SK-N-SH (cell line): ENCODE data around the gene FADS2. TPM values are rescaled to one million over a fixed set of nuclear protein-coding genes. Genes with fewer than 3 reads are reported as not detected.

Experiments used
- CTCF ChIA-PET: fragments of 300-600, 350-600 bp; formaldehyde crosslinking; extraction: SDS; loops from one replicate; lab custom pipeline; 2021; lab: Yijun Ruan, JAX
- POLR2A ChIA-PET: fragments of 350-600 bp; sonication (Branson Sonifier 250); formaldehyde crosslinking; extraction: SDS; loops from one replicate; lab custom pipeline; 2020; ENCODE audit warnings: antibody characterized with exemption, inconsistent platforms; lab: Yijun Ruan, JAX
- DNase-seq: peaks from one replicate; pipeline ENCODE4 v3.0.0; 2012
- H2AFZ ChIP-seq: fragments of 200-600 bp; sonication (generic); 2 replicates; pipeline ENCODE4 v1.8.1; 2016; ENCODE audit warnings: antibody characterized with exemption, mild to moderate bottlenecking, low read depth
- H3F3A ChIP-seq: fragments of 200-600 bp; sonication (generic); replicated peaks from 2 replicates; pipeline ENCODE3; 2016; ENCODE audit warnings: antibody characterized with exemption, mild to moderate bottlenecking; ENCODE audit not compliant: insufficient read depth
- H3K27ac ChIP-seq, 2 experiments: fragments of 200-500 bp in 1 of 2; fragments of 200-600 bp in 1 of 2; sonication (Bioruptor generic) in 1 of 2; sonication (generic), shearing (Covaris generic) in 1 of 2; 2 replicates each; pipeline versions ENCODE4 v1.5.1 to v1.6.1; 2014 to 2016; ENCODE audit warnings: low read depth in 2 of 2, inconsistent platforms in 1 of 2, low read length in 1 of 2, mild to moderate bottlenecking in 1 of 2, mixed read lengths in 1 of 2
- H3K27me3 ChIP-seq: fragments of 200-600 bp; sonication (generic), shearing (Covaris generic); 2 replicates; pipeline ENCODE4 v1.6.1; 2016; ENCODE audit warnings: mixed run types; ENCODE audit not compliant: insufficient read depth
- H3K36me3 ChIP-seq, 2 experiments: fragments of 200-500 bp in 1 of 2; fragments of 200-600 bp in 1 of 2; sonication (Bioruptor generic) in 1 of 2; sonication (generic) in 1 of 2; replicated peaks in 1 of 2; 2 replicates each; pipeline versions ENCODE3 to v1.5.1; 2014 to 2016; ENCODE audit warnings: low read length in 1 of 2, mild to moderate bottlenecking in 1 of 2; ENCODE audit not compliant: insufficient read depth in 2 of 2, control insufficient read depth in 1 of 2
- H3K4me1 ChIP-seq, 2 experiments: fragments of 200-500 bp in 1 of 2; fragments of 200-600 bp in 1 of 2; sonication (Bioruptor generic) in 1 of 2; sonication (generic), shearing (Covaris generic) in 1 of 2; 2 replicates each; pipeline versions ENCODE4 v1.5.1 to v1.6.1; 2014 to 2016; ENCODE audit warnings: low read depth in 1 of 2, low read length in 1 of 2, mixed run types in 1 of 2; ENCODE audit not compliant: insufficient read depth in 2 of 2, control insufficient read depth in 1 of 2
- H3K4me2 ChIP-seq: fragments of 200-600 bp; sonication (generic), shearing (Covaris generic); 2 replicates; pipeline ENCODE4 v1.6.1; 2017; ENCODE audit warnings: mixed run types
- H3K4me3 ChIP-seq, 2 experiments: fragments of 200-500 bp in 1 of 2; fragments of 200-600 bp in 1 of 2; sonication (Bioruptor generic) in 1 of 2; sonication (generic), shearing (Covaris generic) in 1 of 2; 2 replicates each; pipeline versions ENCODE4 v1.5.1 to v1.8.1; 2014 to 2016; ENCODE audit warnings: low read depth in 2 of 2, inconsistent platforms in 1 of 2, low read length in 1 of 2, mild to moderate bottlenecking in 1 of 2, mixed read lengths in 1 of 2, moderate library complexity in 1 of 2
- H3K79me2 ChIP-seq: fragments of 200-600 bp; sonication (generic); 2 replicates; pipeline ENCODE4 v1.8.1; 2017; ENCODE audit warnings: mild to moderate bottlenecking; ENCODE audit not compliant: insufficient read depth
- H3K9ac ChIP-seq: fragments of 200-600 bp; sonication (generic); 2 replicates; pipeline ENCODE4 v1.6.1; 2017; ENCODE audit warnings: mixed run types
- H3K9me2 ChIP-seq: fragments of 200-600 bp; sonication (generic); 2 replicates; pipeline ENCODE4 v1.6.1; 2017; ENCODE audit warnings: mixed run types
- H3K9me3 ChIP-seq: fragments of 200-600 bp; sonication (generic); 2 replicates; pipeline ENCODE4 v1.6.1; 2017; ENCODE audit warnings: mixed run types, mild to moderate bottlenecking, moderate library complexity
- H4K20me1 ChIP-seq: fragments of 200-600 bp; sonication (generic); 2 replicates; pipeline ENCODE4 v1.6.1; 2017; ENCODE audit warnings: mild to moderate bottlenecking, mixed run types; ENCODE audit not compliant: insufficient read depth
- EP300 ChIP-seq, 2 experiments: IDR thresholded peaks; 2 replicates each; pipeline versions ENCODE4 v1.4.0 to v1.6.1; 2012; ENCODE audit warnings: borderline replicate concordance in 1 of 2, low read depth in 1 of 2, low read length in 1 of 2
- FOSL2 ChIP-seq: IDR thresholded peaks from 2 replicates; pipeline ENCODE4 v1.4.0; 2012; ENCODE audit warnings: low read depth, mild to moderate bottlenecking, moderate library complexity, borderline replicate concordance
- FOXM1 ChIP-seq: IDR thresholded peaks from 2 replicates; pipeline ENCODE4 v1.4.0; 2012; ENCODE audit warnings: low read depth, mild to moderate bottlenecking
- JUND ChIP-seq: IDR thresholded peaks from 2 replicates; pipeline ENCODE4 v1.4.0; 2012
- MXI1 ChIP-seq: IDR thresholded peaks from 2 replicates; pipeline ENCODE4 v1.6.1; 2012; ENCODE audit warnings: mild to moderate bottlenecking, low read depth, low read length, improper control_type of control experiment
- NRF1 ChIP-seq: IDR thresholded peaks from 2 replicates; pipeline ENCODE4 v1.6.1; 2012; ENCODE audit warnings: low read depth, mild to moderate bottlenecking, low read length
- RCOR1 ChIP-seq: fragments of 150-350 bp; IDR thresholded peaks from 2 replicates; pipeline ENCODE4 v1.6.1; 2017; ENCODE audit warnings: antibody characterized with exemption, low read length
- RXRA ChIP-seq: IDR thresholded peaks from 2 replicates; pipeline ENCODE4 v1.4.0; 2012; ENCODE audit warnings: low read depth, mild to moderate bottlenecking, borderline replicate concordance
- SIN3A ChIP-seq: IDR thresholded peaks from 2 replicates; pipeline ENCODE4 v1.6.1; 2012; ENCODE audit warnings: low read depth, mild to moderate bottlenecking, low read length, moderate library complexity, borderline replicate concordance
- TAF1 ChIP-seq: IDR thresholded peaks from 2 replicates; pipeline ENCODE4 v1.6.1; 2012; ENCODE audit warnings: low read depth, mild to moderate bottlenecking, low read length, moderate library complexity, borderline replicate concordance
- TCF12 ChIP-seq: IDR thresholded peaks from 2 replicates; pipeline ENCODE4 v1.4.0; 2012
- TEAD4 ChIP-seq: IDR thresholded peaks from 2 replicates; pipeline ENCODE4 v1.4.0; 2012; ENCODE audit warnings: mild to moderate bottlenecking, borderline replicate concordance; ENCODE audit not compliant: insufficient read depth
- WGBS: methylation state at CpG from one replicate; pipeline ENCODE4 v1.1.6; 2017; ENCODE audit warnings: low lambda C conversion rate; 5-methylcytosine and 5-hydroxymethylcytosine counted together
- polyA plus RNA-seq, 3 experiments: library from polyadenylated mRNA; depleted of rRNA; stranded (reverse); fragments of >200 nt; gene quantifications; 2 replicates each; pipeline ENCODE4 v1.2.3, GENCODE V29; 2012
- TF ChIP-seq, protein P1 (sequence below): IDR thresholded peaks from 2 replicates; pipeline ENCODE4 v1.4.0; 2012; ENCODE audit warnings: low read depth, borderline replicate concordance
- TF ChIP-seq, protein P2 (sequence below): IDR thresholded peaks from 2 replicates; pipeline ENCODE4 v1.4.0; 2012; ENCODE audit warnings: low read depth
- TF ChIP-seq, protein P3 (sequence below): fragments of 150-350 bp; IDR thresholded peaks from 2 replicates; pipeline ENCODE4 v1.6.1; 2016; ENCODE audit warnings: mild to moderate bottlenecking, low read depth, low read length
- TF ChIP-seq, protein P4 (sequence below): fragments of 150-350 bp; IDR thresholded peaks from 2 replicates; pipeline ENCODE4 v1.6.1; 2017; ENCODE audit warnings: antibody characterized with exemption, low read length, low read depth, borderline replicate concordance

FADS2 gene
- polyA plus RNA-seq, 1 of the 3 experiments (the other 2 are of a cell fraction): 67.8 TPM

DNA sequence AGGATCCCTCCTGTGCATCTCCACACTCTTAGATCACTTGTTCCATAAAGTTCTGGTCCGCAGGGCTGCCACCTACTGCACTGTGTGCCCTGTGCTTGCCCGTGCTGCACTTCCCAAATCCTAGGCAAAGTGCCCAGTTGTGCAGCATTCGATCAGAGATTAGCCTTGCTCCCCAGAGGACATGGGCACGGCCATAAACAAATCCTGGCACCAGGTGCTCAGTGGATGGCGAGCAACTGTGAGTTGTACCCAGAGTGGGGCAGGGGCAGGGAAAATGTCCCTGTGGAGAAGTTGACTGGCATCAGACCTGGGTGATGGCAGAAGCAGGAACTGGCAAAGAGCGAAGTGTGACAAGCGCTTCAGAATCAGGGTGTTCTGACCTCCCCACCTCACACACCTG lies 4.7 kb downstream of the FADS2 start:
- POLR2A ChIA-PET: interaction anchor here (2.1 kb wide), 1 partner anchor 17 kb away, joined by 7 read pairs; no protein-coding TSS in a partner anchor

More for the DNA sequence above, 4.7 kb downstream of the FADS2 start:
- peaks cover 52% of the 10 kb centered on the region for H3K79me2 ChIP-seq
- CTCF ChIA-PET: interaction anchor here (1.8 to 2.3 kb wide), 2 partner anchors 64 to 275 kb away, joined by 7 read pairs; no protein-coding TSS in a partner anchor
- H3F3A ChIP-seq: no peaks in the 10 kb centered on the region
- H3K4me2 ChIP-seq: no peak overlapping the region
- no peaks in the 10 kb centered on the region for H3K9me2 ChIP-seq
- no peak for TF ChIP-seq SIN3A
- no peak for TF ChIP-seq RCOR1
- TF ChIP-seq EP300 (IDR thresholded peaks at IDR 0.05; ENCODE audit: borderline replicate concordance in 1 of 2, low read depth in 1 of 2, low read length in 1 of 2): no peak
- TF ChIP-seq, protein P1, sequence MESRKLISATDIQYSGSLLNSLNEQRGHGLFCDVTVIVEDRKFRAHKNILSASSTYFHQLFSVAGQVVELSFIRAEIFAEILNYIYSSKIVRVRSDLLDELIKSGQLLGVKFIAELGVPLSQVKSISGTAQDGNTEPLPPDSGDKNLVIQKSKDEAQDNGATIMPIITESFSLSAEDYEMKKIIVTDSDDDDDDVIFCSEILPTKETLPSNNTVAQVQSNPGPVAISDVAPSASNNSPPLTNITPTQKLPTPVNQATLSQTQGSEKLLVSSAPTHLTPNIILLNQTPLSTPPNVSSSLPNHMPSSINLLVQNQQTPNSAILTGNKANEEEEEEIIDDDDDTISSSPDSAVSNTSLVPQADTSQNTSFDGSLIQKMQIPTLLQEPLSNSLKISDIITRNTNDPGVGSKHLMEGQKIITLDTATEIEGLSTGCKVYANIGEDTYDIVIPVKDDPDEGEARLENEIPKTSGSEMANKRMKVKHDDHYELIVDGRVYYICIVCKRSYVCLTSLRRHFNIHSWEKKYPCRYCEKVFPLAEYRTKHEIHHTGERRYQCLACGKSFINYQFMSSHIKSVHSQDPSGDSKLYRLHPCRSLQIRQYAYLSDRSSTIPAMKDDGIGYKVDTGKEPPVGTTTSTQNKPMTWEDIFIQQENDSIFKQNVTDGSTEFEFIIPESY: no peak
- TF ChIP-seq TEAD4: no peak
- TF ChIP-seq FOSL2: no peak
- TF ChIP-seq FOXM1: no peak
- TF ChIP-seq TAF1: no peak
- TF ChIP-seq TCF12: no peak
- TF ChIP-seq RXRA: no peak
- TF ChIP-seq, protein P2, sequence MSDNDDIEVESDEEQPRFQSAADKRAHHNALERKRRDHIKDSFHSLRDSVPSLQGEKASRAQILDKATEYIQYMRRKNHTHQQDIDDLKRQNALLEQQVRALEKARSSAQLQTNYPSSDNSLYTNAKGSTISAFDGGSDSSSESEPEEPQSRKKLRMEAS: no peak
- no peak for TF ChIP-seq NRF1
- no peak for TF ChIP-seq MXI1
- TF ChIP-seq, protein P3, sequence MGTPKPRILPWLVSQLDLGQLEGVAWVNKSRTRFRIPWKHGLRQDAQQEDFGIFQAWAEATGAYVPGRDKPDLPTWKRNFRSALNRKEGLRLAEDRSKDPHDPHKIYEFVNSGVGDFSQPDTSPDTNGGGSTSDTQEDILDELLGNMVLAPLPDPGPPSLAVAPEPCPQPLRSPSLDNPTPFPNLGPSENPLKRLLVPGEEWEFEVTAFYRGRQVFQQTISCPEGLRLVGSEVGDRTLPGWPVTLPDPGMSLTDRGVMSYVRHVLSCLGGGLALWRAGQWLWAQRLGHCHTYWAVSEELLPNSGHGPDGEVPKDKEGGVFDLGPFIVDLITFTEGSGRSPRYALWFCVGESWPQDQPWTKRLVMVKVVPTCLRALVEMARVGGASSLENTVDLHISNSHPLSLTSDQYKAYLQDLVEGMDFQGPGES: no peak
- TF ChIP-seq, protein P4, sequence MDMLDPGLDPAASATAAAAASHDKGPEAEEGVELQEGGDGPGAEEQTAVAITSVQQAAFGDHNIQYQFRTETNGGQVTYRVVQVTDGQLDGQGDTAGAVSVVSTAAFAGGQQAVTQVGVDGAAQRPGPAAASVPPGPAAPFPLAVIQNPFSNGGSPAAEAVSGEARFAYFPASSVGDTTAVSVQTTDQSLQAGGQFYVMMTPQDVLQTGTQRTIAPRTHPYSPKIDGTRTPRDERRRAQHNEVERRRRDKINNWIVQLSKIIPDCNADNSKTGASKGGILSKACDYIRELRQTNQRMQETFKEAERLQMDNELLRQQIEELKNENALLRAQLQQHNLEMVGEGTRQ: no peak
- TF ChIP-seq JUND: no peak
- H3K4me3 ChIP-seq: no peak overlapping the region
- no peaks in the 10 kb centered on the region for H3K9me3 ChIP-seq
- H3K4me1 ChIP-seq: peaks cover 34 to 56% of the 10 kb centered on the region in 2 experiments; a peak in 3 of 4 replicates
- H3K9ac ChIP-seq: no peak overlapping the region
- H3K36me3 ChIP-seq: peaks cover 0 to 9% of the 10 kb centered on the region in 2 experiments
- no peak overlapping the region for H2AFZ ChIP-seq
- no peaks in the 10 kb centered on the region; the same call in 1 of the 2 replicates for H4K20me1 ChIP-seq
- H3K27ac ChIP-seq: peak overlapping the region in 1 of 2 experiments; percentile 53; a peak in 1 of 4 replicates
- WGBS: 84% methylated on average over 5 of the region's 7 CpGs
- no peaks in the 10 kb centered on the region for H3K27me3 ChIP-seq
- no peak for DNase-seq
